ENCODE results near the gene CACYBP.

GRCh38 chr1:174989536-174990220 is 10.1 kb upstream of the CACYBP start:
- TF ChIP-seq ZNF274 (IDR thresholded peaks at IDR 0.05; ENCODE audit: low read depth, low read length): no peak
- TF ChIP-seq YY1 (IDR thresholded peaks at IDR 0.05; ENCODE audit: insufficient read depth, insufficient read length): no peak
- TF ChIP-seq SUZ12 (IDR thresholded peaks at IDR 0.05; ENCODE audit: extremely low read depth, insufficient read depth, insufficient read length): no peak
